Lung (tissue), 12 donors: ENCODE data around the gene PRKCA. TPM values are rescaled to one million over a fixed set of nuclear protein-coding genes. Genes with fewer than 3 reads are reported as not detected.

Source experiments
- ATAC-seq: fragments of 200-7000 bp; cut with Tn5 transposase; one replicate; pipeline ENCODE4 v1.9.1; 2020; ENCODE audit warnings: moderate number of reproducible peaks; ENCODE audit not compliant: insufficient read depth, low FRiP score
- DNase-seq, 3 donors: peaks; one replicate each; pipeline ENCODE4 v3.0.0-alpha.2; 2013 to 2017
- H3K27ac ChIP-seq, 2 donors: one replicate each; pipeline ENCODE4 v1.5.1; 2013; ENCODE audit warnings: mild to moderate bottlenecking in 2 of 2, moderate library complexity in 2 of 2, control low read depth in 1 of 2, inconsistent platforms in 1 of 2, low read depth in 1 of 2, low read length in 1 of 2
- H3K27me3 ChIP-seq, 3 donors: one replicate each; pipeline ENCODE4 v1.5.1; 2013; ENCODE audit warnings: low read length in 2 of 3; ENCODE audit not compliant: control insufficient read depth in 3 of 3, insufficient read depth in 3 of 3
- H3K36me3 ChIP-seq, 4 donors: one replicate each; pipeline ENCODE4 v1.5.1; 2013; ENCODE audit warnings: low read length in 4 of 4, mild to moderate bottlenecking in 1 of 4, moderate library complexity in 1 of 4; ENCODE audit not compliant: control insufficient read depth in 4 of 4, insufficient read depth in 4 of 4
- H3K4me1 ChIP-seq, 5 donors: one replicate each; pipeline ENCODE4 v1.5.1; 2013; ENCODE audit warnings: low read length in 5 of 5, mild to moderate bottlenecking in 2 of 5, moderate library complexity in 1 of 5; ENCODE audit not compliant: control insufficient read depth in 5 of 5, insufficient read depth in 5 of 5
- H3K4me3 ChIP-seq: one replicate; pipeline ENCODE4 v1.5.1; 2013; ENCODE audit warnings: mild to moderate bottlenecking, control low read depth, moderate library complexity
- H3K9ac ChIP-seq, 2 donors: one replicate each; pipeline ENCODE4 v1.5.1; 2013; ENCODE audit warnings: low read length in 2 of 2, control low read depth in 1 of 2; ENCODE audit not compliant: insufficient read depth in 1 of 2
- H3K9me3 ChIP-seq, 4 donors: one replicate each; pipeline ENCODE4 v1.5.1; 2013; ENCODE audit warnings: low read length in 3 of 4, mild to moderate bottlenecking in 1 of 4, moderate library complexity in 1 of 4; ENCODE audit not compliant: control insufficient read depth in 4 of 4, insufficient read depth in 3 of 4
- WGBS, 2 donors: extraction: QIAGEN DNeasy Blood & Tissue Kit; methylation state at CpG; one replicate each; pipeline ENCODE4 v1.1.7; 2013; 5-methylcytosine and 5-hydroxymethylcytosine counted together
- polyA plus RNA-seq, 2 donors: library from polyadenylated mRNA; stranded (reverse); fragments of 200-250 nt; gene quantifications; one replicate each; pipeline ENCODE4 v1.2.1, GENCODE V29; 2013
- total RNA-seq, 2 donors: library from RNA; depleted of rRNA in 1 of 2; stranded (reverse); fragments of >200 nt in 1 of 2; gene quantifications; one replicate each; pipeline ENCODE4 v1.2.1, GENCODE V29; 2014 to 2021
- TF ChIP-seq, protein P1 (sequence below): IDR thresholded peaks from 2 replicates; pipeline ENCODE4 v1.5.1; 2012; ENCODE audit warnings: mild to moderate bottlenecking; ENCODE audit errors: control extremely low read depth, extremely low read depth
- donor health status: control.
- donor health status: control.
- donor health status: Bipolar disorder and iron deficiency.
- donor health status: healthy.
- donor health status: DM: yes; HTN: yes; CAD: no.

PRKCA gene
- total and polyA plus RNA-seq, 4 donors: 3.4 to 34.8 (median 13.8) TPM

DNA sequence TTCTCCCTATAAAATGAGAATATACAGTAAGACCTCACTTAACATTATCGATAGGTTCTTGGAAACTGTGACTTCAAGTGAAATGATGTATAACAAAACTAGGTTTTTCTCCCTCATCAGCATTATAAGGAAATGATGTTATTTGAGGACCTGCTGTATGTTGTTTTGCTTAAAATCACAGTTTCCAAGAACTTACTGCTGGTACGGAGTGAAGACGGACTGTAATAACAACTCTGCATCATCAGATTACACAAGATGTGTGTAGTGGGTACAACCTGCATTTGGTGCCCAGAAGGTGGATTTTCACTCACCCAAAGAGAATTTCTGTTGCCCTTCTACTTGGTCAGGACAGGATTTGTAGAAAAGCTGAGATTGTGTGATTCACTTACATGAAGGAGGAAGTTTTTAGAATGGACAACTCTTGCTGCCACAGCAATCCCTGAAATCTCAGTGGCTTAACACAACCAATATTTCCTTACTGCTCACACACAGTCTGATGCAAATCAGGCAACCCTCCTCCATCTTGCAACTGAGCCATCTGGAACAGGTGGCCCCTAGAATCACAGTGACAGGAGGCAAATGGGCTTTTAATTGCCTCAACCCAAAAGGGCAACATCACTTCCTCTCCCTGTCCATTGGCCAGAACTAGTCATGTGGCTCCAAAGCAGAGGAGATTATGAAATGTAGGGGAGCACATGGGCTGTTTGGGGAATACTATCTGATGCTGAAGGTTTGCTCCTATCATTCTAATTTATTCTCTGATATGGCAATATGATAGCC is 464.9 kb downstream of the PRKCA start:
- Histone ChIP-seq H3K4me1 (peaks cover 0 to 5% (median 0%) of the 10 kb centered on the region in 5 donors), H3K27ac (no peak overlapping the region), H3K9me3 (no peaks in the 10 kb centered on the region), H3K9ac (no peak overlapping the region), H3K27me3 (no peaks in the 10 kb centered on the region), H3K4me3 (no peak overlapping the region), H3K36me3 (no peaks in the 10 kb centered on the region)
- TF ChIP-seq, protein P1, sequence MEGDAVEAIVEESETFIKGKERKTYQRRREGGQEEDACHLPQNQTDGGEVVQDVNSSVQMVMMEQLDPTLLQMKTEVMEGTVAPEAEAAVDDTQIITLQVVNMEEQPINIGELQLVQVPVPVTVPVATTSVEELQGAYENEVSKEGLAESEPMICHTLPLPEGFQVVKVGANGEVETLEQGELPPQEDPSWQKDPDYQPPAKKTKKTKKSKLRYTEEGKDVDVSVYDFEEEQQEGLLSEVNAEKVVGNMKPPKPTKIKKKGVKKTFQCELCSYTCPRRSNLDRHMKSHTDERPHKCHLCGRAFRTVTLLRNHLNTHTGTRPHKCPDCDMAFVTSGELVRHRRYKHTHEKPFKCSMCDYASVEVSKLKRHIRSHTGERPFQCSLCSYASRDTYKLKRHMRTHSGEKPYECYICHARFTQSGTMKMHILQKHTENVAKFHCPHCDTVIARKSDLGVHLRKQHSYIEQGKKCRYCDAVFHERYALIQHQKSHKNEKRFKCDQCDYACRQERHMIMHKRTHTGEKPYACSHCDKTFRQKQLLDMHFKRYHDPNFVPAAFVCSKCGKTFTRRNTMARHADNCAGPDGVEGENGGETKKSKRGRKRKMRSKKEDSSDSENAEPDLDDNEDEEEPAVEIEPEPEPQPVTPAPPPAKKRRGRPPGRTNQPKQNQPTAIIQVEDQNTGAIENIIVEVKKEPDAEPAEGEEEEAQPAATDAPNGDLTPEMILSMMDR: no peak
- DNase-seq (no peak), ATAC-seq (no peak)
- 91 to 94% methylated on average over 3 of the region's 3 CpGs for WGBS, 2 donors

DNA sequence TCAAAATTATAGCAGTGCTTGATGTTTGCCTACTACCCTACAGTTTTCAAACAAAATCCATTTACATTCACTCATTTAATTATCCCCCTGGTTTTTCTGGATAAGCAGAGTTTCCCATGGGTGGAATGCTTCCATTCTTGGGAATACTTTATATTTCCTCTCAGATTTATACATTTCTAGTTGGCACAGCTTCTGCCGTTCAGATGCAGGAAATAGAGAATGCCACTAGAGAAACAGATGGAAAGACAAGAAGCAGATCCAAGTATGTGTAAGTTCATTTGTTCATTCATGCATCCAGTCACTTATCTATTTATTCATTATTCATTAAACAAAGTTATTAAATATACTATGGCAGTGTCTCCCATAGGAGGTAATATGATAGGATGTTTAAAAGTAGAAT is 467.5 kb downstream of the PRKCA start:
- H3K4me3 ChIP-seq: no peak overlapping the region
- WGBS, 2 donors: 70 to 71% methylated on average over 1 of the region's 1 CpG
- H3K36me3 ChIP-seq: peaks cover 0 to 5% (median 0%) of the 10 kb centered on the region in 4 donors
- no peak overlapping the region for H3K9ac ChIP-seq
- ATAC-seq: no peak
- peaks cover 0 to 5% (median 0%) of the 10 kb centered on the region in 5 donors for H3K4me1 ChIP-seq
- TF ChIP-seq, protein P1: no peak
- no peaks in the 10 kb centered on the region for H3K27me3 ChIP-seq
- H3K9me3 ChIP-seq: no peaks in the 10 kb centered on the region
- no peak overlapping the region for H3K27ac ChIP-seq
- no peak for DNase-seq

DNA sequence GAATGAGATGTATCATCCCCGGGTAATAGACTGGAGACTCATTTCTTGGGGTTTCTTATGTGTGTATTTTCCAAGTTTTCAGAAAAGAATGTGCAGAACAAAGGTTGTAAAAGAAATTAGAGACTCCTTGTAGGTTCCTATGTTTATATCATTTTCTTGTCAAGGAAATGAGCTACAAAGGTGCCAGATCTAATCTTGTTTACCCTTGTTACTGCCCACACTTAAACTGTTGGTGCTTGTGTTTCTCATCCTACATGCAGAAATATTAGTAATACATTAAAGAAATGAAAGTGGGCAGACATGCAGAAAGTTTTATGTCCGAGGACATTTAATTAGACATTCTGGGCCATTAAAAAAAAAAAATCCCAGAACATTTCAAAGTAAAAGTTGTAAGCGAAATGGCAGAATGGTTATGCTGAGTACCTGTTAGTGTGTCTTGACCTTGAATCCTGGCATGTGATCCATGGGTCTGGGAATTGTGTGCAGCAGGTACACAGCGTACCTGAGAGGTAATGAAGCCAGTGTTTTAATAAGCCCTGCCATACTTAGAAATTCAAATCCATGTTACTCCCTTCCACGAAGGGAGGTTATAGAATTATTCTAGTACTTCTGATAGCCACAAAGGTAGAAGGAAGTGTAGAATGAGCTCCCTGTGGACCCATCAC is 469.9 kb downstream of the PRKCA start:
- peaks cover 0 to 5% (median 0%) of the 10 kb centered on the region in 4 donors for H3K36me3 ChIP-seq
- H3K27me3 ChIP-seq: no peaks in the 10 kb centered on the region
- no peak overlapping the region for H3K4me3 ChIP-seq
- no peaks in the 10 kb centered on the region for H3K9me3 ChIP-seq
- peaks cover 0 to 15% (median 3%) of the 10 kb centered on the region in 5 donors for H3K4me1 ChIP-seq
- TF ChIP-seq, protein P1: no peak
- DNase-seq (no peak), ATAC-seq (no peak)
- H3K27ac ChIP-seq: no peak overlapping the region
- WGBS, 2 donors: 80 to 92% methylated on average over 5 of the region's 5 CpGs
- no peak overlapping the region for H3K9ac ChIP-seq
